GM18519 (cell line): ENCODE results near the gene NDUFV3.
"Not testable (repeated sequence)": the region's sequence is repeated elsewhere in the genome, so short reads cannot be mapped to it uniquely, and the experiment has no call there.

ENCODE experiments used
- ATAC-seq: cut with Tn5 transposase; IDR thresholded peaks from one replicate; pipeline ENCODE4 v1.9.1; 2021; ENCODE audit warnings: mild to moderate bottlenecking, moderate library complexity; ENCODE audit not compliant: unreplicated experiment, low FRiP score

Gene NDUFV3

GRCh38 chr21:42878993-42879787 is 13.9 kb upstream of the NDUFV3 start, which contains the start of gene WDR4:
WDR4 (minus strand) TSS chr21:42879539; CDS start chr21:42879495, 44 bp downstream.
- peak; percentile 79 for ATAC-seq

GRCh38 chr21:42880352-42880751 is 12.8 kb upstream of the NDUFV3 start:
- no peak for ATAC-seq

GRCh38 chr21:42883921-42884320 is 9.2 kb upstream of the NDUFV3 start:
- ATAC-seq = no peak

GRCh38 chr21:42887326-42887725 is 5.8 kb upstream of the NDUFV3 start:
- ATAC-seq = no peak

GRCh38 chr21:42892582-42892930 is 553 bp upstream of the NDUFV3 start:
- ATAC-seq = no peak

GRCh38 chr21:42900446-42900845 is 7.3 kb downstream of the NDUFV3 start:
- no peak for ATAC-seq

GRCh38 chr21:42903817-42904216 is 10.7 kb downstream of the NDUFV3 start:
- ATAC-seq = no peak

- no peak for ATAC-seq
Observed at GRCh38 chr21:42905195-42905594, 12.1 kb downstream of the NDUFV3 start.

GRCh38 chr21:42906233-42906632 is 13.1 kb downstream of the NDUFV3 start:
- ATAC-seq = no peak

- ATAC-seq = not testable (repeated sequence)
Observed at GRCh38 chr21:42908484-42908883, 15.4 kb downstream of the NDUFV3 start.

GRCh38 chr21:42911920-42912319 is 18.8 kb downstream of the NDUFV3 start:
- not testable (repeated sequence) for ATAC-seq

- ATAC-seq = no peak
Observed at GRCh38 chr21:42913476-42913875, 20.4 kb downstream of the NDUFV3 start.

GRCh38 chr21:42918291-42918690 is 25.2 kb downstream of the NDUFV3 start:
- ATAC-seq = no peak

- ATAC-seq = no peak
Observed at GRCh38 chr21:42921927-42922326, 28.8 kb downstream of the NDUFV3 start.

- no peak for ATAC-seq
Observed at GRCh38 chr21:42922918-42923317, 29.8 kb downstream of the NDUFV3 start.

GRCh38 chr21:42923553-42924432 is 30.7 kb downstream of the NDUFV3 start:
- no peak for ATAC-seq

GRCh38 chr21:42924433-42924751 is 31.3 kb downstream of the NDUFV3 start:
- no peak for ATAC-seq

- ATAC-seq = no peak
Observed at GRCh38 chr21:42925114-42925926, 32.2 kb downstream of the NDUFV3 start, which contains the start of gene ERVH48-1. ERVH48-1 (minus strand) TSS chr21:42925630; CDS start chr21:42919006, 6,624 bp downstream.

GRCh38 chr21:42927474-42928200 is 34.5 kb downstream of the NDUFV3 start:
- not testable (repeated sequence) for ATAC-seq

- ATAC-seq = no peak
Observed at GRCh38 chr21:42929969-42930368, 36.9 kb downstream of the NDUFV3 start.
